ENCODE data around the gene SLC2A11.
"Not testable (repeated sequence)": the region's sequence is repeated elsewhere in the genome, so short reads cannot be mapped to it uniquely, and the experiment has no call there.

SLC2A11 gene

GRCh38 chr22:23894710-23895598 is 37.3 kb downstream of the SLC2A11 start:
- Histone ChIP-seq H3K36me3 (ENCODE audit: insufficient read depth, low read length) (peaks cover 12% of the 10 kb centered on the region; the same call in 1 of the 2 replicates), H3K4me1 (ENCODE audit: insufficient read depth, low read length) (peaks cover 8% of the 10 kb centered on the region; the same call in 1 of the 2 replicates), H3K9ac (ENCODE audit: low read depth, low read length) (peak overlapping the region; percentile 80), H3K9me3 (ENCODE audit: control insufficient read depth, insufficient read depth, low read length) (peaks cover 9% of the 10 kb centered on the region)

DNA sequence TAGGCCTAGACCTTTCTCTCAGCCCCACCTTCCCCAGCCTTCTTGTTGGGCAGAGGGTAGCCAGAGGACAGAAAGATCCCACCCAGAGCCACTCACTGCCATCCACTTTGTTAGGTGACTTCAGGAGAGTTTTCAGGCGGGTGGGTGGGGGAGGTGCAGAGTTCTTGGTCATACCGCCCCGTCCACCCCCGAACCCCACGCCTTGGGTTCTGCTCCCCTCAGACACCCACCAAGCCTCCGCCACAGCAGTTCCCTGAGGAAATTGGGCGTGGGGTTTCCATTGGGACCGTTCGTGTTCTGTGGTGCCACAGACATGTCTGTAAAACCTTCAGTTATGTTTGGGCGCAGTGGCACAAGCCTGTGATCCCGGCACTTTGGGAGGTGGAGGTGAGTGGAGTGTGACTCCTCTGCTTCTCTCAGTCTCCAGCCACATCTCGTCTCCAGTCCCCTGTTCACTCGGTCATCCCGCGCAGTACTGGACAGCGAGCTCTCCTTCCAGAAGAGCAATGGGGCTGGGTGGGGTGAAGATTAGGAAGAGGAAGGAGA is 38.0 kb downstream of the SLC2A11 start:
- peaks cover 12% of the 10 kb centered on the region; the same call in 1 of the 2 replicates for H3K36me3 ChIP-seq (ENCODE audit: insufficient read depth, low read length)
- H3K4me1 ChIP-seq (ENCODE audit: insufficient read depth, low read length), result peaks cover 8% of the 10 kb centered on the region; the same call in 1 of the 2 replicates
- H3K9me3 ChIP-seq (ENCODE audit: control insufficient read depth, insufficient read depth, low read length), result peaks cover 10% of the 10 kb centered on the region
- peak overlapping the region; percentile 80 for H3K9ac ChIP-seq (ENCODE audit: low read depth, low read length)

DNA sequence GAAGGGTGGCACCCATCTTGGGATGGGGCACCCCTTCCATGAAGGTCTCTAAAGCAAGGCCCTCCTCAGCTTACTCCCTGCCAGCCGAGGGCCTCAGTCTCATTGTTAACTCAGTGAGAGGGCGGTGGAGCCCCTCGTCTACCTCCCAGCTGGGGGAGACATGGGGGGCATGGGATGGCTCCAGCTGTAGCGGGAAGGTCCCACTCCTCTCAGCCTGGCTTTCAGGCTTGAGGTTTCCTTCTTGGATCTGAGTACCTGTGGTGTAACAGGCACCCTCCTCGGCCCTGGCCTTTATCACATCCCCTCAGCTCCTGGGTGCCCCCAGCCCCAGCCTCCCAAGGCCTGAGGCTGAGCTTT is 38.5 kb downstream of the SLC2A11 start:
- H3K36me3 ChIP-seq (ENCODE audit: insufficient read depth, low read length), result peaks cover 12% of the 10 kb centered on the region
- H3K9me3 ChIP-seq (ENCODE audit: control insufficient read depth, insufficient read depth, low read length), result peaks cover 12% of the 10 kb centered on the region
- no peak overlapping the region for H3K9ac ChIP-seq (ENCODE audit: low read depth, low read length)
- H3K4me1 ChIP-seq (ENCODE audit: insufficient read depth, low read length), result peaks cover 8% of the 10 kb centered on the region; the same call in 1 of the 2 replicates

- no peak overlapping the region for H3K9ac ChIP-seq (ENCODE audit: low read depth, low read length)
- H3K36me3 ChIP-seq (ENCODE audit: insufficient read depth, low read length), result peaks cover 12% of the 10 kb centered on the region
- H3K9me3 ChIP-seq (ENCODE audit: control insufficient read depth, insufficient read depth, low read length), result peaks cover 9% of the 10 kb centered on the region
- H3K4me1 ChIP-seq (ENCODE audit: insufficient read depth, low read length), result peaks cover 8% of the 10 kb centered on the region; the same call in 1 of the 2 replicates
Measured at GRCh38 chr22:23896523-23897186, 39.0 kb downstream of the SLC2A11 start.

GRCh38 chr22:23897320-23897719 is 39.6 kb downstream of the SLC2A11 start:
- Histone ChIP-seq H3K9ac (ENCODE audit: low read depth, low read length) (no peak overlapping the region), H3K36me3 (ENCODE audit: insufficient read depth, low read length) (peaks cover 12% of the 10 kb centered on the region), H3K4me1 (ENCODE audit: insufficient read depth, low read length) (peaks cover 8% of the 10 kb centered on the region; the same call in 1 of the 2 replicates), H3K9me3 (ENCODE audit: control insufficient read depth, insufficient read depth, low read length) (peaks cover 3% of the 10 kb centered on the region)

- Histone ChIP-seq H3K9ac (ENCODE audit: low read depth, low read length) (no peak overlapping the region), H3K4me1 (ENCODE audit: insufficient read depth, low read length) (peaks cover 8% of the 10 kb centered on the region; the same call in 1 of the 2 replicates), H3K36me3 (ENCODE audit: insufficient read depth, low read length) (peaks cover 12% of the 10 kb centered on the region), H3K9me3 (ENCODE audit: control insufficient read depth, insufficient read depth, low read length) (peaks cover 3% of the 10 kb centered on the region)
Measured at GRCh38 chr22:23898006-23898974, 40.6 kb downstream of the SLC2A11 start.

DNA sequence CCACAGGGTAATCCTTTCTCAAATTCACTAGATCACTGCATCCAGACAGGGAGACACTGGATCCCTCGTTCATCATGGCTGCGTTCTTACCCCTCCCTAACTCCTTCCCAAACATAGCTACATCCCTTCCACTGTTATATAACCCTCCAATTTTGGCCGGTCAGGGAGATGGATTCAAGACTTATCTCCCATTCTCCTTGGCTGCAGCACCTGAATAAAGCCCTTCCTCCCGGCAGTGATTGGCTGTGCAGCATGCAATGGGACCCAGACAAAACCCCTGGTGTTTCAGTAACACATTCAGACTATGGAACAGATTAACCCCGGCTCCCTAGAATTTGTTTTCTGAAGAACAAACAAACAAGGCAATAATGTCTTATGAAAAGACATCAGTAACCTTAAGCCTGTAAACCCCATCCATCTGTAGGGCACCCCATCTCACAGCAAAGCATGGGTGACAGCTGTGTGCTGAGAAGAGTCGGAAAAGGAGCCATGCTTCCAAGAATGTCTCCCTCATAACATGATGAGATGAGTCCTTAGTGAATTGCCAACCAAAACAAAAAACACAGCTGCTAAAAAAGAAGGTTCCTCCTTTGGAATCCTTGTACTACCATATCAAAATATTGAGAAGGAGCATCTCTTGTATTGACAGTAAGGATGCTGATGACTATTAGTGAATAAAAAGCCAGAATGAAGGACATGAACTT is 41.5 kb downstream of the SLC2A11 start:
- Histone ChIP-seq H3K9ac (ENCODE audit: low read depth, low read length) (no peak overlapping the region), H3K4me1 (ENCODE audit: insufficient read depth, low read length) (peaks cover 8% of the 10 kb centered on the region; the same call in 1 of the 2 replicates), H3K9me3 (ENCODE audit: control insufficient read depth, insufficient read depth, low read length) (peaks cover 3% of the 10 kb centered on the region), H3K36me3 (ENCODE audit: insufficient read depth, low read length) (peaks cover 12% of the 10 kb centered on the region)

- peaks cover 12% of the 10 kb centered on the region for H3K36me3 ChIP-seq (ENCODE audit: insufficient read depth, low read length)
- not testable (repeated sequence) for H3K9me3 ChIP-seq (ENCODE audit: control insufficient read depth, insufficient read depth, low read length); H3K4me1 ChIP-seq (ENCODE audit: insufficient read depth, low read length); H3K9ac ChIP-seq (ENCODE audit: low read depth, low read length)
Measured at GRCh38 chr22:23900227-23900626, 42.6 kb downstream of the SLC2A11 start.

DNA sequence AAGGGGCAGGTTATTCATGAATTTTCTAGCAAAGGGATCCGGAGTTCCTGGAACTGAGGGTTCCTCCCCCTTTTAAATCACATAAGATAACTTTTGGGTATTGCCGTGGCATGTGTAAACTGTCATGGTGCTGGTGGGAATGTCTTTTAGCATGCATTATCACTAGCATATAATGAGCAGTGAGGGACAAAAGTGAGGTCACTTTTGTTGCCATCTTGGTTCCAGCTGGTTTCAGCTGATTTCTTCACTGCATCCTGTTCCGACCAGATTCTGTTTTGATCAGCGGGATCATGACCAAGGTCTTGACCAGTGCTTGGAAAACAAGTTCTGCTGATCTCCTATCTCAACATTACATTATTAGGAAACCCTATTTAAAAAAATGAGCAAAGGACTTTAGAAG is 43.9 kb downstream of the SLC2A11 start:
- Histone ChIP-seq H3K9me3 (ENCODE audit: control insufficient read depth, insufficient read depth, low read length) (peaks cover 3% of the 10 kb centered on the region), H3K36me3 (ENCODE audit: insufficient read depth, low read length) (peaks cover 5% of the 10 kb centered on the region), H3K9ac (ENCODE audit: low read depth, low read length) (no peak overlapping the region), H3K4me1 (ENCODE audit: insufficient read depth, low read length) (0 out of 2 replicates have a peak, but pooled peaks cover 4% of the 10 kb centered on the region)

GRCh38 chr22:23903328-23903971 is 45.8 kb downstream of the SLC2A11 start:
- H3K9ac ChIP-seq (ENCODE audit: low read depth, low read length), result no peak overlapping the region
- peaks cover 3% of the 10 kb centered on the region for H3K9me3 ChIP-seq (ENCODE audit: control insufficient read depth, insufficient read depth, low read length)
- H3K4me1 ChIP-seq (ENCODE audit: insufficient read depth, low read length), result peaks cover 6% of the 10 kb centered on the region
- H3K36me3 ChIP-seq (ENCODE audit: insufficient read depth, low read length), result no peaks in the 10 kb centered on the region; the same call in 1 of the 2 replicates

DNA sequence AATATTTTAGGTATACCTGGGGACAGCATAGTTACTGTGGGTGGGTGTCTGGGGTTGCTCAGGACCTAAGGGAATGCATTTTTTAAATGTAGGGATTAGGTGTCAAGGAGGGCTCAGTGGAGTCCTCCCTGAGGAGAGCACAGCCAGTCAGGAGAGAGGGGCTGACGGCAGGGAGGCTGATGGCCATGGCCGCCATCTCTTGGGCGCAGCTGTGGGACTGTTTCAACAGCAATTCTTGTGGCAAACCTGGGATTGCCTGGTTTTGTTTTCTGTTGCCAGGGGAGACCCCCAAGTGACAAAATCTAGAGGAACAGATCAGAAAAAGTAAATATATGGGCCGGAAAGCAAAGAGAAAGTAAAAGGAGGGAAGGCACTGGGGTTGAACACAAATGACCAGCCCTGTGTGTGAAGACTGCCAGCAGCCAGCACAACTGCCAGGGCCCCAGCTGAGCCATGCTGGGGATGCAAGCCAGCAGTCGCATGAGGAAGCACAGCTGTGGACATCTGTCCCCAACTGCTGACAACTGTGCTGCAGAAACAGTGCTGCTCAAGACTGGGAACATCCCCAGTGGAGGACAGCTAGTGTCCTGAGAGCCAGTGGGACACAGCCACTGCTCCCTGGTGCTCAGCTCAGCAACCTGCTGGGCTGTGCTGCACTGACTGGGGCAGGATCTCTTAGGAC is 47.0 kb downstream of the SLC2A11 start:
- no peak overlapping the region for H3K9ac ChIP-seq (ENCODE audit: low read depth, low read length)

DNA sequence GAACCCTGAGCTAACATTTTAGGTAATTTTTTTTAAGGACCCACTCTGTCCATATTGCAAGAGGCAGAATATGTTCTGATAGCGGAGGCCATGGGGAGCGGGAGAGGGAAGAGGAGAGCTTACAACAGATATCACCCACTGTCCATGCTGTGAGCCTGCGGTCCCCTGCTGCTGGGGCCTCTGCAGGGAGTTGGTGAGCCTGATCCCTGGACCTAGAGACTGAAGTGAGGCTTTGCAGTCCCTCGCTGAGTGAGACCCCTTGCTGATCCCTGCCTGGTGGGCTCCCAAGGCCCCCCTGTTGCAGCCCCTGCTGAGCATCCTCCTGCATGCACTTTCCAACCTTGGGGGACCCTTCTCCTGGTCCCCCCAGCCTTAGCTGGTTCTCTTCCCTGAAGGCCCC is 49.0 kb downstream of the SLC2A11 start:
- Histone ChIP-seq H3K36me3 (ENCODE audit: insufficient read depth, low read length) (no peaks in the 10 kb centered on the region), H3K9me3 (ENCODE audit: control insufficient read depth, insufficient read depth, low read length) (no peaks in the 10 kb centered on the region), H3K4me1 (ENCODE audit: insufficient read depth, low read length) (peaks cover 18% of the 10 kb centered on the region), H3K9ac (ENCODE audit: low read depth, low read length) (no peak overlapping the region)

More for the DNA sequence above, 47.0 kb downstream of the SLC2A11 start:
- Histone ChIP-seq H3K9me3 (ENCODE audit: control insufficient read depth, insufficient read depth, low read length) (peaks cover 3% of the 10 kb centered on the region), H3K36me3 (ENCODE audit: insufficient read depth, low read length) (no peaks in the 10 kb centered on the region; the same call in 1 of the 2 replicates), H3K4me1 (ENCODE audit: insufficient read depth, low read length) (peaks cover 17% of the 10 kb centered on the region)

Measured in ES-I3 (cell line).